HG03558 (cell line): ENCODE results near the gene GPRIN3.

Experiments
- ATAC-seq: cut with Tn5 transposase; IDR thresholded peaks from one replicate; pipeline ENCODE4 v1.9.1; 2021; ENCODE audit warnings: moderate number of reproducible peaks; ENCODE audit not compliant: unreplicated experiment; ENCODE audit errors: extremely low read depth

Gene GPRIN3

GRCh38 chr4:89294573-89295269 lies 12.9 kb downstream of the GPRIN3 start:
- peak; percentile 69 for ATAC-seq

- no peak for ATAC-seq
These were observed 14.3 kb downstream of the GPRIN3 start for GRCh38 chr4:89293299-89293698.

GRCh38 chr4:89290727-89291516 lies 16.7 kb downstream of the GPRIN3 start:
- no peak for ATAC-seq

- ATAC-seq = no peak
These were observed 18.3 kb downstream of the GPRIN3 start for GRCh38 chr4:89289312-89289711.

- no peak for ATAC-seq
These were observed 19.2 kb downstream of the GPRIN3 start for GRCh38 chr4:89288430-89288829.

- ATAC-seq = no peak
These were observed 19.7 kb downstream of the GPRIN3 start for GRCh38 chr4:89287945-89288344.

GRCh38 chr4:89285745-89286144 lies 21.9 kb downstream of the GPRIN3 start:
- ATAC-seq = no peak

GRCh38 chr4:89284828-89285227 lies 22.8 kb downstream of the GPRIN3 start:
- ATAC-seq = no peak

GRCh38 chr4:89284020-89284424 lies 23.6 kb downstream of the GPRIN3 start:
- ATAC-seq = no peak

GRCh38 chr4:89283226-89284009 lies 24.2 kb downstream of the GPRIN3 start:
- ATAC-seq = no peak

GRCh38 chr4:89279385-89279784 lies 28.2 kb downstream of the GPRIN3 start:
- ATAC-seq = no peak

GRCh38 chr4:89277412-89277811 lies 30.2 kb downstream of the GPRIN3 start:
- no peak for ATAC-seq

- ATAC-seq = no peak
These were observed 31.3 kb downstream of the GPRIN3 start for GRCh38 chr4:89276296-89276695.

- ATAC-seq = no peak
These were observed 32.0 kb downstream of the GPRIN3 start for GRCh38 chr4:89275587-89275986.

GRCh38 chr4:89273741-89274141 lies 33.9 kb downstream of the GPRIN3 start:
- no peak for ATAC-seq

- ATAC-seq = no peak
These were observed 36.8 kb downstream of the GPRIN3 start for GRCh38 chr4:89270792-89271191.

- no peak for ATAC-seq
These were observed 38.4 kb downstream of the GPRIN3 start for GRCh38 chr4:89269121-89269666.

- no peak for ATAC-seq
These were observed 38.9 kb downstream of the GPRIN3 start for GRCh38 chr4:89268679-89269078.

- no peak for ATAC-seq
These were observed 39.8 kb downstream of the GPRIN3 start for GRCh38 chr4:89267846-89268245.

GRCh38 chr4:89267392-89267791 lies 40.2 kb downstream of the GPRIN3 start:
- no peak for ATAC-seq

GRCh38 chr4:89266128-89266527 lies 41.5 kb downstream of the GPRIN3 start:
- no peak for ATAC-seq
